Measurements from ENCODE around the gene CDS2.
A peak's percentile ranks its signal among the peaks of the same experiment; 100 is the strongest.

Gene CDS2

DNA sequence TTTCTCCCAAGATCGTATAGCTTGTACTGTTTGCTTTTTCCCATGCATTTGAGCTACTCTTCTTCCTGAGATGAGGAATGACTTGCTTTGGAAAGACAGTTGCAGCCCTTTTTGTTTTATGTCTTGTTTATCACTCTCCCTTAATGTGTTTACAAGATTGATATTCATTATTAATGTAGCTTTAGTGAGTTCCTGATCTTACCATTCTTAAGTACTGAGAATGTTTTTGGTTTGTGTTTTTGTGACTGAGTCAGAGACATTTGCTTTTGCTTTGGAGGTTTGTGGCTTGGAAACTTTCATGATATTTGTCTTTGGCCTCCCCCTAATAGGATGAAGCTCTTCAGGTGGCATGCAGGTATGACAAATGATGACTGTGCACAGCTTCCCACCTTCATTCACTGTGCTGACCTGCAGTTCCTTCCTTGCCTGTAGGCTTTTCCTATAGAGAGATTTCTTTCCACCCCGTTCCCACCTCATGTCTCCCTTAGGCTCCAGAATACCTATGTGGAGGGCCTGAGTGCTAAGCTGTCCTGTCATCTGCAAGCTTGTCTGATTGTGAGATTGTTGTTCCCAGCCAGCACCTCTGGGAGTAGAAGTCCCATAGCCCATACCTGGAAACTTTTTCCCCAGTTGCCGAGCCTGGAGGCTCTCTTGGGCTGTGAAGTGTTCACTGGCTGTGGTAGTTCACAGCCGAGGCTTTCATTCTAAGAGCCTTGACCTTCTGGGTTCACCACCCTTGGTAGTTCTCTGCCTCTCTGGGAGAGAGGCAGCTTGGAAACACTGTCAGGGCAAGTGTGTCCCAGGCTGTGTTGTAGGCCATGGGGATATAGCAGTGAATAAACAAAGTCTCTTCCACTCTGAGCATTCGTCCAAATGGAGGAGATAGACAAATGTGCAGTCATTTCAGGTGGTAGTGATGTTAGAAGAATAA lies 27.1 kb downstream of the CDS2 start:
- no peak for DNase-seq

DNA sequence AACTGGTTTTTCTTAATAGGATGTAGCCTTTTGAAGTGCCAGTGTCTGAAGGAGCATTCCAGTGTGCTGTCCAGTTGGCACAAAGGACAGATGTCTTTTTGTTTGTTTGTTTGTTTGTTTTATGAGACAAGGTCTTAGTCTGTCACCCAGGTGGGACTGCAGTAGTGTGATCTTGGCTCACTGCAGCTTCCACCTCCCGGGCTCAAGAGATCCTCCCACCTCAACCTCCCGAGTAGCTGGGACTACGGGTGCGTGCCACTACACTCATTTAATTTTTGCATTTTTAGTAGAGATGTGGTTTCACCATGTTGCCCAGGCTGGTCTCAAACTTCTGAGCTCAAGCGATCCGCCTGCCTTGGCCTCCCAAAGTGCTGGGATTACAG lies 27.7 kb downstream of the CDS2 start:
- no peak for DNase-seq

DNA sequence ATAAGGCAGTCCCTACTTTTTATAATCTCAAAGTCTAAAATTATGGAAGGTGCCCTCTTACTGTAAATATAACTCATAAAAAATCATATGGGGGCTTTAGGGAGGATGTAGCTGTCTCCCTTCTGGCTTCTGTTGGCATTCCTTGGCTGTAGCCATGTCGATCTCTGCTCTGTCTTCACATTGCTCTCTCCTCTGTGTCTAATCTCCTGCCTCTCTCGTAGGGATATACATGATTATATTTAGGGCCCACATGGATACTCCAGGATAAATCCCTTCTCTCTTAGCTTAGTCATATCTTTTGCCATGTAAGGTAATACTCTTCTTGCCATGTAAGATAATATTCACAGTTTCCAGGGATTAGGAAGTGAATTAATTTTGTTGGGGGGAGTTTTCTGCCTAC lies 28.6 kb downstream of the CDS2 start:
- DNase-seq: no peak

DNA sequence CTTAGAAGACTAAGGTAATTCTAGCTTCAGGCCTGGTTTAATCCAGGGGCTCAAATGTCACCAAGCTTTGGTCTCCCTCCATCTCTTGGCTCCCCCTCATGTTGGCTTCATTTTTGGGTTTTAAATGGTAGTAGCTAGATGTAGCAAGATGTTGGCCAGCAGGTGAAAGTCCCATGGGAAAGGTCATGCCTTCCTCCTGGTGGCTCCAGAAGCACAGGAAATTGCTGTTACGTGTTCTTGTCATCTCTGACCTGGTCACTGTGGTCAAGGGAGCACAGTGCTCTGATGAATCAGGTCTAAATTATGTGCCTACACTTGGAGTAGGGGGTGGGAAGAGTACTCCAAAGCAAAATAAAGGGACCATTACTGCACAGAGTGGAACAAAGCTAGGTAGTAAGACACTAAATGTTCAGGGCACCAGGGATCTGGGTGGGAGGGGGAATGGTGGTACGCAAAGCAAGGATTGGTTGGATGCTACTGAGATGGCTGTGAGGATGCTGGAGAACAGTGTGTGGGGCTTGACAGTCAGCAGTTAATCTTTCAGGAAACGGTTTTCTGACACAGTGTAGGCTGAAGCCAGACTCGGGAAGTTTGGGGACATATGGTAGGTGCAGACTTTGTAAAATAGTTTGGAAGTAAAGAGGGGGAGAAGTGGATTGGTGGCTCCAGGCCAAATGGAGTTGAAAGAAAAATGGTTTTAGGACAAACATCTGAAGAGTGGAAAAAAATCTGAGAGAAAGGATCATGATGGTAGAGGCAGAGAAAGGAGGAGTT lies 30.1 kb downstream of the CDS2 start:
- no peak for DNase-seq

DNA sequence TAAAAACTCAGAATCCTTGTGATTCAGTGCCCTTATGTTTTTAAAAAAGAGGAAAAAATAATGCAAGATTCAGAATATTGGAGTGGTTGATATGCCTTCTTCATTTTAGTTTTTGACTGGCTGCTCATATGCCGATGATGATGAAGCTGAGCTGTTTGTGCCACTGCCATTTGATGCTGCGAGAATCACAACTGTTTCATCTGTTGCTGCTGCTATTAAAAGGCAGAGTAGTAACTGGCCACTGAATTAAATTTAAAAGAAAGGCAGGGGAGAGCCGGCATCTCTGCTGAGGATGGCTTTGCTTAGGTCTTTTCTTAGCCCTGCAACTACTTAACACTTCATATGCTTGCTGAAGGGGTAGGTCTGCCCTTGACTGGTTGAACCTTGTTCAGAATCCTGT lies 33.1 kb downstream of the CDS2 start:
- no peak for DNase-seq

DNA sequence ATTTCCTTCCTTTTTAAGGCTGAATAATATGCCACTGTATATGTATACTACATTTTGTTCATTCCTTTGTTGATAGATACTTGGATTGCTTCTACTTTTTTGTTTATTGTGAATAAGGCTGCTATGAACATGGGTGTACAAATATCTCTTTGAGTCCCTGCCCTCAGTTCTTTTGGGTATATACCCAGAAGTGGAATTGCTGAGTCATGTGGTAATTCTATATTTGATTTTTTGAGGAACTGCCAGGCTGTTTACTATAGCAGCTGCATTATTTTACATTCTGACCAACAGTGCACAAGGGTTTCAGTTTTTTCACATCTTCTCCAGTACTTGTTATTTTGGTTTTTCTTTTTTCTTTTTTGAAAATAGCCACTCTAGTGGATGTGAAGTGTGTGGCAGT lies 34.1 kb downstream of the CDS2 start:
- DNase-seq: peak in 2 of 3 donors; percentile 46 to 65

DNA sequence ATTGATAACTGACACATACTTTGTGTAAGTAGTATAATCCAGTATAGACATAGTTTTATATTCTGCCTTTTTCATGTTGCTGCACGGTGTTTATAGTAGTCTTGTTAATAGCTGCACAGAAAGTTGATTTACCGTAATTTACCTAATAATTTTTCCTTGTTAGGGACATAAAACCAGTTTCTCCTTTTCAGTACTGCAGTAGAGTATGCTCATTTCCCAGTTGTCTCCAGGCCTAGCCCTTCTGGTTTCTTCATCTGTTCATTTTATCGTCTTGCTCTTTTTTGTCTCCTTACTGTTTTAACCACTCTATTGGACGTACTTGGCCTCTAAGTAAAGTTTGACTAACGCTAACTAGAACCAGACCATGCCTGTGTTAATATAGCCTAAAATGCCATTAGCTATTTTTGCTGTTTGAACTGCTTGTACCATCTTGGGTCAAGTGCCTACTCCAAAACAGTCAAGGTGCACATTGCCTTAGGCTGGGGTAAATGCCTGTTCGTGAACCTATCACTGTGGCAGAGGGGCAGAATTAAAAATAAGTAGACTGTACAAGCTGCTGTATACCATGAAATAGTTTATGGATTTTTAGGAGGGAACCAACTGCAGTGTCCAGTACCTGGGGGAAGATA lies 34.8 kb downstream of the CDS2 start:
- no peak for DNase-seq

DNA sequence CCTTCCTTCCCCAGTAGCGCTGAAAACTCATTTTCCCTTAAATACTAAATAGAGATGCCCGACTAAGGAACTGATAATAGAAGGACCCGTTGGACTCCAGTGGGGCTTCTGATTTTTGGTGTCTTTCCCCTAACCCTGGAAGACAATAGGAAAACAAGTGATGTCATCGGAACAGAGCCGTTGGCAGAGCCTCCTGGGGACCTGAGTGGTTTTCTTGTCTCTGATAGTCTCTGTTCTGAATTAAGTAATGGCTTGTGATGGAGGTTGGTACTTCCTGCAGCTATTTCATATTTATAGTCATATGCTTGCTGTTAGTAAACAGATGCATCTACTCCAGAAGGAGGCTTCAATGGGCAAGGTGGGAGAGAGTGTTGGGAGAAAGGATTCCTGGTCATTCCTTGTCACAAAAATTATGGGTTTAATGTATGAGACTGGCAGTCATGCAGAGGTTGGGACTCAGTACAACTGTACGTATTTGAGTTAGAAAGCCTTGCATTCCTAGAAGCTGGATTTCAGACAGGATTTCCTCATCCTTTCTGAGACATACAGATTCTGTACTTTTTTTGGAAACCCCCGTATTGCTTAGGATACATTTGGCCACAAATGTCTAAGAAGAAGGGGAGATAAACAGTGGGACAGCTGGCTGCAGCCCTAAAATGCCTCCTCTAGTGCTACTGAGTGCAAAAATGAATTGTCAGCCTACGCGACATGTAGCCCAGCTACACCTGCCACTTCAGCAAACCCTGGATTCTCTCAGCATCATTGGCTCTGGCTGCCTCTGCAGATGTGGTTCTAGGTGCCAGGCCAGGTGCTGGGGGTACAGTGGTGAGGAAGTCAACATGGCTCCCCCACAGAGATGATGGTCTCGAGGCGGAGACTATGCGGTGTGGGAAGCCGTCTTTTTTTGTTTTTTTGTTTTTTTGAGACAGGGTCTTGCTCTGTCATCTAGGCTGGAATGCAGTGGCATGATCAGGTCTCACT lies 38.1 kb downstream of the CDS2 start:
- peak; percentile 53 to 71 (median 62) for DNase-seq

DNA sequence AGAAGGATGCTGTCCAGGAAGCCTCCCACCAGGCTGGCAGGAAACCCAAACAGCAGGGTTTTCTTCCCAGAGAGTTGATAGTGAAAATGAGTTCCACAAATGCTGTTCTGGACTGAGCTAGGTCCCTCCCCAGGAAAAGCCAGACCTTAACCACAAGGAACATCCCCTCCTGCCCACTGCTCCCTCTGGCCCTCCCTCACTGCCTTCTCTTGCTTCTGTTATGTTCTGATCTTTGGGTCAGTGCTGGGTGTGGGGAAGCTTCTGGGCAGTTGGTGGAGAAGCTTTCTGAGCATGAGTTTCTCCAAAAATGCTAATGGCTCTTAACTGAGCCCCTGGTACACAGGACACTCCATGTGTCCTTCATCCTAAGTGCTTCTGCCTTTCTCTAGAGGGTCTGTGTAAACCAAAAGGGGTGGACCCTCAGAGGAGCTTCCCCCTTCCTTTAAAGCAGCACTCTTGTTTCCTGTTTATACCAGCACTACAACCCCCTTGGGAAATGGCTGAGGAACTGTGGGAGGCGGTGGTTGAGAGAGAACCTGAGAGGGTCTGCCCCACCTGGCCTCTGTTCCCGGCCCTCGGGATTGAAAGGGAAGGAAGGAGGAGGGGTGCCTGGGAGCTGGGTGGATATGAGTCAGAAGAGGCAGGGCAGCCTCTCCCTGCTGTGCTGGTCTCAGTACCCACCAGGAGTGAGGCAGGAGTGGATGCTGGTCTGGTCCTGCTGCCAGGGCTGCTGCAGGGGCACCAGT lies 42.0 kb downstream of the CDS2 start:
- DNase-seq: peak; percentile 47 to 63 (median 62)

DNA sequence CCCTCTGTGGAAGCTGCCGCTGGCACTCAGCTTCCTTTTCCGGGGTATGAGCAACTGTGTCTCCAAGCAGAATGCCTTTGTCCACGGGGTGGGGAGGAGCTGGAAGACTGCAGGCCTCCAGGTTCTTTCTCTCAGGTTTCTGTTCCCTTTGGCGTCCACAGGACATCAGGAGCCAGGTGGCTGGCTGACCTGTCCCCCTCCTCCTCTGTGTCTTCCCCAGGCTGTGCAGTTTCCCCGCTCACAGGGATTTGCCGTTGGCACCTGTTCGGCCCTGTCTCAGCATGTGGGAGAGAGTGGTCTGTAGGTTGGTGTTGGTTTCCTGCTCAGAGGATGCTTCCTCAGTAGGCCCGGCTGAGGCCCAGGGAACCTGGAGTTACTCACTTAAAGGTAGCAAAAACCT lies 43.5 kb downstream of the CDS2 start:
- no peak for DNase-seq

DNA sequence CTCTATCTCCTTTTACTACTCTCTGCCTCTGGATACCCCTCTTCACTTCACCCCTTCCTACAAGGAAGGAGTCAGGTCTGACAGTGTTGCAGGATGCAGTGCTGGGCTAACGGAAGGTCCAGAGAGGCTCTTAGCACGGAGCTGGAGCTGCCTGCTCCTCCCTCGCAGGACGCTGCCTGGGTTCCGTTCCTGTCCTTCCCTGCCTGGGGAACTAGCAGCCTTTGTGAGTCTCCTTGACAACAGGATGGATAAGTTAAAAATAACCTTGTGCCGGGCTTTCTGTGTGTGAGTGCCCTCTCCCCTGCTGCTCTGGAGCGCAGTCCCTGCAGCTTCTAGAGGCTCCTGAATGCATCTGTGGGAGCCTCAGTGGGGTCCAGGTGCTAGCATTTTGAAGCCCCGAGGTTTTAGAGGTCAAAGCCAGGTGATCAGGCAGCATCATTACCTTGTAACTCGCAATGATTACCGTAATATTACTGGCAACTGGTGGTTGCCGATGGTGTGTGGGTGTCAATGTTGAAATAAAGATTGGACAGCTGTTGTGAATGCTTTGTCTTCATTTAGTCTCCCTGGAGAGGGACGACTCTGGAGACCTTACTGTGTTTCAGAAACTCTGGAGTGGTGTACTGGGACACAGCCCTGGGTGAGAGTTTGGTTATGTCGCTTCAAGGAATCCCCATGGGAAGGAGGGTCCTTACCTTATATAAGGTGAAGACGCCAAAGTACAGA lies 44.4 kb downstream of the CDS2 start:
- no peak for DNase-seq

DNA sequence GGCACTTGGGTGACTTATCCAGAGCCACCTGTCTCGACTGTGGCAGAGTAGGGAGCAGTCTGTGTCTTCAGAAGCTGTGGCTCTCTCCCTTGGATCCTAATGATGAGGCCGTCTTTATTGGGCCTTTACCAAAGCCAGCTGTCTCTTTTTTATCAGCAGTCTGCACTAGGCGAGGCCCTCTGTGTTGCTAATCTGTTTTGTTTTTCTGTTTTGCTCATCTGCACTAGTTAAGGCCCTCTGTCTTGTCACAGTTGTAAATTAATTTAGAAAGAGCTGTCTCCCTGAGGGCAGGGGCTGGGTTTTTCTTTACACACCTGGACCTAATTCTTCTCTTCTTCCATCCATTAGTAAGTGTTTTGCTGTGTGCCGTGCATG lies 45.0 kb downstream of the CDS2 start:
- DNase-seq: no peak

DNA sequence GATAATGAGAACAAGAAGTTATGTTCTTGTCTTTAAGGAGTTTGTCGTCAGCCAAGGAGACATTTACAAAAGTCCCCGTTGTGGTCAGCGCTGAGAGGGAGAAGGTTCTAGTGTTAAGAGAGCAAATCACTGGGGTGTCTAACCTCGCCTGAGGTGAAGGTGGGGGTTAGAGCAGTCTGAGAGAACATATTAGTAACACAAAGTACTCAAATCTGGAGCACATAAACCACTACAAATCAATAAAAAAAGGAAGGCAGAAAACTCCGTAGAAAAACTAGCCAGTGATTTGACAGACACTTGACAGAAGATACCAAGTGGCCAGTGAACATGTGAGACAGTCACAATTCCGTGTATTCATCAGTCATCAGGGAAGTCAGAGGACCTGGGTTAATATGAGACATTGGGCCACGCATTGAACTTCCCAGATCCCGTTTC lies 45.4 kb downstream of the CDS2 start:
- no peak for DNase-seq

DNA sequence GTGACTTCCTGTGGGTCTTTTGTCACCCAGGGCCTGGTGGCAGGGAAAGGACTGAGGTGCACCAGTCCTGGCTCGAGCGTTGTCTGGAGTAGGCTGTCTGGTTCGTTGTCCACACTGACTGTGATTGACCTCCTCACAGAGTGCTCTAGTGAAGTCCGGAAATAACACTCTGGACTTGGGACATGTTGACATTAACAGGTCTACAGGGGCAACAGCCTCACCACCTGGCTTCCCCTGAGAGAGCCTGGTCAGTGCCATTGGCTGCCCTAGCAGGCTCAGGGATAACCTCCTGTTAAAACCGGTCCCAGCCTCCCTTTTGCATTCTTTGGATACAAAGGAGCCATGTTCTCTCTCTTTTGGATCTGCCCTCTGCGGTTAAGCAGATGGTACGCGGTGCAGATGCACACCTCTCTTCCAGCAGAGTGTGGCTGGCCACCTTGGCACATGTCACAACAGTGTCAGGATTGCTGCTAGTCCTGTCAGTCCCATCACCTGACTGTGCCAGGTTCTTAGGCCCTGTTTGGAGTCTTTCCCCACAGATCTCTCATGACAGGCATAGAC lies 46.2 kb downstream of the CDS2 start:
- no peak for DNase-seq

DNA sequence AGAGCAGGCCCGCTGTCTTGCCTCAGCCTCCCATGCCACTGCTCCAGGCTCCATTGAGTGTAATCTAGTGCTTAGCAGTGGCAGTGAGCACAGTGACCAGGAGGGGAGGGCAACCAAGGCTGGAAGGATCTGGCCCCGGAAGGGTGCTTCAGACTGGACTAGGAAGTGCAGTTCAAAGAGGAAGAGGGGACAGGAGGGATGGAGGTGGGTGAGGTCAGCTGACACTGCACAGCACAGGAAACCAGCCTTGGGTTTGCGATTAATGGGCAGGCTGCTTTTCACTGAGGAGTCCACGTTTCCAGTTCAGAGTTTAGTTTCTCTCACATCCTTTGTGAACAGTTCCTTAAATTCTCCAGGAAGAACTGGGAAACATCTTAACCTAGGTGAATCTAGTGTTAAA lies 46.9 kb downstream of the CDS2 start:
- DNase-seq: peak; percentile 21 to 43 (median 40)

DNA sequence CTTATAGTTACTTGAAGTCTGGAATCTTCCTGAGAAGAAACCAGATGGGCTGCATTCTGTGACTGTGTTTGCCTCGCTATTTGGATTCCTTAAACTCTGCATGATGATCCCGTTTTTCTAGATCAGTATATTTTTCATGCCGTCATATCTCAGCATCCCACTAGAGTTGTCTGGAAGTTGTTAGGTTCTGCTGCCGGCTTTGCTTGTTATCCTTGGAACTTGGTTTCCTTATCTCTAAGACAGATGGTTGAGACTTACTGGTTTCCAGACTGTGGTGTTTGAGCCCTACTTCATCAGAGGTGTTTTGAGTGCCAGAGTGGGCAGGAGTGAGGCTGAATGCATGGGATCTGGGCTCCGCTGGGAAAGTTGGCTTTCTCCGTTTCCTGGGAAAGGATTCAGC lies 50.3 kb downstream of the CDS2 start:
- no peak for DNase-seq

DNA sequence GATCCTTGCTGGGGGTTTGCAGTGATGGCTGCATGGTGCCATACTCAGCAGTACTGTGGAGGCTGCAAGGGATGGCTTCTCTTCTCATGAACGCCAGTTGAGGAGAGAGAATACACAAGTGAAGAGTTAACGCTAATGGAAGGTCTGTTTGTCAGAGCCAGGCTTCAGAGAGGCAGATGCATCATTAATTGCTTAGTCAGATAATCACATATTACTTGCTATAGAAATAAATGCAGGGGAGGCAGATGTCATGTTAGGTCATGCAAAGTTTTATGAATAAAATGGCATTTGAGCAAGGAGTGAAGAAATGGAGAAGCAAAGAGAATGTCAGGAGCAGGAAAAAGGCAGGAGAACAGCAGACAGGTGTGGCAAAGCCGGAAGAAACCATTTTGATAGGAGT lies 51.2 kb downstream of the CDS2 start:
- DNase-seq: no peak

DNA sequence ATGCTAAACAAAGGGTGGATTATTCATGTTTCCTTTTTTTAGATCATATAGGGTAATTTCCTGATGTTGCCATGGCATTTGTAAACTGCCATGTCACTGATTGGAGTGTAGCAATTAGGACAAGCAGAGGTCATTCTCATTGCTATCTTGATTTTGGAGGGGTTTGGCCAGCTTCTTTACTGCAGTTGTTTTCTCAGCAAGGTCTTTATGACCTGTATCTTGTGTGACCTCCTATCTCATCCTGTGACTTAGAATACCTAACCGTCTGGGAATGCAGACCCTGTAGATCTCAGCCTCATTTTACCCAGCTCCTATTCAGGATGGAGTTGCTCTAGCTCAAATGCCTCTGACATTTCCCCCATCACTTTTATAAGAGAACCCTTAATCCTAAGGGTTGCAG lies 53.6 kb downstream of the CDS2 start:
- DNase-seq: no peak

DNA sequence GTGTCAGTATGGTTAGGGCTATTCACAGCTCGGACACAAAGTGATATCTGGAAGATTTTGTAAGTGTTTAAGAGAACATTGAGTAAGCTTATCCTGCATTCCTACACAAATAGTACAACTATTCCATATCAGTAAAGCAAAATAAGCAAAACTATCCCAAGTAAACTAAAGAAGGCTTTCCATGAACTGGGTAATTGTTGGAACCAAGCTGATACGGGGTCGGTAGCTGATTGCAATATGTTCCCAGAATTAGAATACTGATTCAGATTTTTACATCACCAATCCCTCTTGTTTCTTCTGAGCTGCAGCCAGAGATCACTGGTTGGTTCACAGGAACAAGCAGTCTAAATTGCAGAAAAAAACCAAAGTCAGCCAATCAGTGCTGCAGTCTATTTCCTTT lies 54.1 kb downstream of the CDS2 start:
- DNase-seq: no peak

DNA sequence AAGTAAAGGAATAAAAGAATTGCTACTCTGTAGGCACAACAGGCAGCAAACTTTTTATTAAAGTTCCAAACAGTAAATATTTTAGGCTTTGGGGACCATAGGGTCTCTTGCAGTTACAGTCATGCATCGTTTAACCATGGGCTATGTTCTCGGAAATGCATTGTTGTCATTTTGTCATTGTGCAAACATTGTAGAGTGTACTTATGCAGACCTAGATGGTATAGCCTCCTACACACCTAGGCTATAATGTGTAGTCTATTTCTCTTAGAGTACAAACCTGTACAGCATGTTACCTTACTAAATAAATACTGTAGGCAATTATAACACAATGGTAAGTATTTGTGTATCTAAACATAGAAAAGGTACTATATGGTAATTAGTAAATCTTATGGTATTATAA lies 54.7 kb downstream of the CDS2 start:
- no peak for DNase-seq

DNA sequence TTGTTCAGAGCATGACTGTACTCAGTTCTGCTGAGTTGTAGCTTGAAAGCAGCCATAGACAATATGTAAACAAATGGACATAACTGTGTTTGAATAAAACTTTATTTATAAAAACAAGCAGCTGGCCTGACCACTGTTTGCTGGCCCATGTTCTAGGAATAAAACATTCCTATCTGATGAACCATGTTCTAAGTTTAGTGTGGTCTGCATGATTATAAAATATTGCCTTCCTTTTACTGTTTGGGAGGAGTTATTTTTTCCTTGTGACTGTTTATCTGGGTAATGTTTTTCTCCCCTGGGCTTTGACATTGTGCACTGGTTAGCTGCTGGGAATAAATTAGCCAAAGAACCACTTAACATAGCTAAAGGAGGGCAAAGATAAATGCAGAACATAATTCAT lies 55.1 kb downstream of the CDS2 start:
- no peak for DNase-seq

All from suppressor macrophage treated with lipopolysaccharide for 1 hour (primary cell).